Panc1 (cell line): ENCODE data around the gene SPDEF.

ENCODE experiments used
- CTCF ChIP-seq: fragments of 450-650 bp; IDR thresholded peaks from 2 replicates; pipeline ENCODE4 v1.5.1; 2017; ENCODE audit warnings: mild to moderate bottlenecking
- REST ChIP-seq, 2 experiments: IDR thresholded peaks; 2 replicates each; pipeline ENCODE4 v1.6.1; 2011 to 2012; ENCODE audit warnings: low read depth in 2 of 2, control low read depth in 1 of 2, low read length in 1 of 2, mild to moderate bottlenecking in 1 of 2, moderate library complexity in 1 of 2; ENCODE audit not compliant: insufficient read depth in 1 of 2

GRCh38 chr6:34544776-34545471 is 11.2 kb downstream of the SPDEF start:
- TF ChIP-seq CTCF: no peak
- no peak for TF ChIP-seq REST (IDR thresholded peaks at IDR 0.05; ENCODE audit: insufficient read depth in 1 of 2, low read depth in 2 of 2, low read length in 1 of 2)
